RWPE2 (cell line): ENCODE results near the gene RAB13.

Source experiments
- ATAC-seq: fragments of 200-7000 bp; cut with Tn5 transposase; 3 replicates; pipeline ENCODE4 v1.9.1; 2021; ENCODE audit warnings: low read depth
- DNase-seq: peaks from one replicate; pipeline ENCODE4 v3.0.0-alpha.2; 2020; ENCODE audit warnings: low spot score
- H3K27ac ChIP-seq: fragments of 450-650 bp; 2 replicates; pipeline ENCODE4 v1.5.1; 2017; ENCODE audit warnings: mild to moderate bottlenecking; ENCODE audit not compliant: poor library complexity, severe bottlenecking
- H3K27me3 ChIP-seq: fragments of 250-450 bp; sonication (Bioruptor Pico); 2 replicates; pipeline ENCODE4 v1.5.1; 2021; ENCODE audit warnings: mild to moderate bottlenecking, moderate library complexity; ENCODE audit not compliant: insufficient read depth, poor library complexity, severe bottlenecking
- H3K36me3 ChIP-seq: fragments of 250-450 bp; sonication (Bioruptor Pico); 2 replicates; pipeline ENCODE4 v1.5.1; 2020; ENCODE audit warnings: low read depth, mild to moderate bottlenecking, moderate library complexity
- H3K4me1 ChIP-seq: fragments of 250-450 bp; sonication (Bioruptor Pico); 2 replicates; pipeline ENCODE4 v1.5.1; 2021; ENCODE audit warnings: mild to moderate bottlenecking, moderate library complexity; ENCODE audit not compliant: insufficient read depth, poor library complexity, severe bottlenecking
- H3K4me3 ChIP-seq: fragments of 250-450 bp; sonication (Bioruptor Pico); 2 replicates; pipeline ENCODE4 v1.5.1; 2021; ENCODE audit warnings: mild to moderate bottlenecking, moderate library complexity; ENCODE audit not compliant: severe bottlenecking
- H3K9me3 ChIP-seq: fragments of 250-450 bp; sonication (Bioruptor Pico); 2 replicates; pipeline ENCODE4 v1.5.1; 2021; ENCODE audit warnings: mild to moderate bottlenecking, moderate library complexity; ENCODE audit not compliant: severe bottlenecking
- TF ChIP-seq, protein P1 (sequence below): fragments of 450-650 bp; IDR thresholded peaks from one replicate; pipeline ENCODE4 v1.5.1; 2017; ENCODE audit warnings: mild to moderate bottlenecking, moderate library complexity; ENCODE audit not compliant: poor library complexity, severe bottlenecking

RAB13 gene

DNA sequence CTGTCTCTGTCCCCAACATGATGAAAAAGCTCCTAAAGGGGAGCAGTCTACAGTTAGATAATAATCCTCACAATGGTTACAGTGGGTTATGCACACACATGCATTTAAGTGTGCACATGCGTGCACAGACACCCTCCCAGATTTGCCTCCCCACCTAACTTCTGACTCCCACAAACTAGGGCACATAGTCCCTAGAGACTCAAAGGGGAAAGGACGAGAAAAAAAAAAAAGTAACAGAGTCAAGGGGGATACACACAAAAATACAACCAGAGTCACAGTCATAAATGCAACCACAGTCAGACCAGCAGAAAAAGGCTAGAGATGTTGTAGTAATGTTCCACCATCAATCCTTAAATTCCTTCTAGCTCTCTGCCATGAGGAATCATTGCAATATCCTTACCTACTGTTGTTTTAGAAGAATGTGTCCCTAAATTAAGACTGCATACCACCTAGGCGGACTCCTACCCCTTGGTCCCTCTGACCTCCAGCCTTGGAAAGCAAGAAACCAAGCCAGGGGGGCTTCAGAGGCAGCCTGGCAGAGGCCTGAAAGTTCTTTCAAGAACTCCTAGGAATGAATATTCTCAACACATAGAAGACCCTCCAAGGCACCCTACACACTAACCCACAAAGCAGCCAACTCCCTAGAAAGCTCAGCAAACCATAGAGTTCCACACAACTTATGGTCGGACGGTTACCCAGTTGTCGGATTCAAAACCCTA, 29.0 kb downstream of the RAB13 start:
- ATAC-seq, result no peak
- DNase-seq, result no peak
- H3K9me3 ChIP-seq, result no peaks in the 10 kb centered on the region
- peaks cover 3% of the 10 kb centered on the region for H3K4me1 ChIP-seq
- H3K27ac ChIP-seq, result peak overlapping the region; percentile 66
- H3K36me3 ChIP-seq, result peaks cover 35% of the 10 kb centered on the region
- no peaks in the 10 kb centered on the region for H3K27me3 ChIP-seq
- H3K4me3 ChIP-seq, result peak overlapping the region; percentile 79
- TF ChIP-seq, protein P1, sequence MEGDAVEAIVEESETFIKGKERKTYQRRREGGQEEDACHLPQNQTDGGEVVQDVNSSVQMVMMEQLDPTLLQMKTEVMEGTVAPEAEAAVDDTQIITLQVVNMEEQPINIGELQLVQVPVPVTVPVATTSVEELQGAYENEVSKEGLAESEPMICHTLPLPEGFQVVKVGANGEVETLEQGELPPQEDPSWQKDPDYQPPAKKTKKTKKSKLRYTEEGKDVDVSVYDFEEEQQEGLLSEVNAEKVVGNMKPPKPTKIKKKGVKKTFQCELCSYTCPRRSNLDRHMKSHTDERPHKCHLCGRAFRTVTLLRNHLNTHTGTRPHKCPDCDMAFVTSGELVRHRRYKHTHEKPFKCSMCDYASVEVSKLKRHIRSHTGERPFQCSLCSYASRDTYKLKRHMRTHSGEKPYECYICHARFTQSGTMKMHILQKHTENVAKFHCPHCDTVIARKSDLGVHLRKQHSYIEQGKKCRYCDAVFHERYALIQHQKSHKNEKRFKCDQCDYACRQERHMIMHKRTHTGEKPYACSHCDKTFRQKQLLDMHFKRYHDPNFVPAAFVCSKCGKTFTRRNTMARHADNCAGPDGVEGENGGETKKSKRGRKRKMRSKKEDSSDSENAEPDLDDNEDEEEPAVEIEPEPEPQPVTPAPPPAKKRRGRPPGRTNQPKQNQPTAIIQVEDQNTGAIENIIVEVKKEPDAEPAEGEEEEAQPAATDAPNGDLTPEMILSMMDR, result no peak

DNA sequence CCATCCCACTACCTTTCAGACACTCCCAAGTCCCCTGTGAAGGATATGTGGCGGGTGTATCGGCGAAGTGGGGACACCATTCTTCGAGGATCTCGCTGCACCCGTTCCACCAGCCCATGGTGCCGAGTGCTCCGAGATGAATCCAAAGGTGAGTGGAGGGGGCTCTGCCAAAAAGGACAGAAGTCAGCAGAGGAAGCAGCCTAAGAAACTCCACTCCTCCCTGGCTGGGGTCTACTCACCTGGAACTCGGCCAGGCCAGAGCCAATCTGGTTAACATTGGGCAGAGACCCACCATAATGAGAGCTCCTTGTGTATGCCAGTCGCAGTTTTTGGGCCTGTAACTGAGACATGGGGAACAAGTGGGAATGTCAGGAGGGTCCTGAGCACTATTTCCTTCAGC, 31.3 kb downstream of the RAB13 start:
- ATAC-seq (no peak), DNase-seq (no peak)
- H3K27me3 ChIP-seq, result no peaks in the 10 kb centered on the region
- TF ChIP-seq, protein P1, result no peak
- H3K4me3 ChIP-seq, result no peak overlapping the region
- no peak overlapping the region for H3K27ac ChIP-seq
- no peaks in the 10 kb centered on the region for H3K9me3 ChIP-seq
- peaks cover 37% of the 10 kb centered on the region for H3K36me3 ChIP-seq
- H3K4me1 ChIP-seq, result peaks cover 3% of the 10 kb centered on the region

DNA sequence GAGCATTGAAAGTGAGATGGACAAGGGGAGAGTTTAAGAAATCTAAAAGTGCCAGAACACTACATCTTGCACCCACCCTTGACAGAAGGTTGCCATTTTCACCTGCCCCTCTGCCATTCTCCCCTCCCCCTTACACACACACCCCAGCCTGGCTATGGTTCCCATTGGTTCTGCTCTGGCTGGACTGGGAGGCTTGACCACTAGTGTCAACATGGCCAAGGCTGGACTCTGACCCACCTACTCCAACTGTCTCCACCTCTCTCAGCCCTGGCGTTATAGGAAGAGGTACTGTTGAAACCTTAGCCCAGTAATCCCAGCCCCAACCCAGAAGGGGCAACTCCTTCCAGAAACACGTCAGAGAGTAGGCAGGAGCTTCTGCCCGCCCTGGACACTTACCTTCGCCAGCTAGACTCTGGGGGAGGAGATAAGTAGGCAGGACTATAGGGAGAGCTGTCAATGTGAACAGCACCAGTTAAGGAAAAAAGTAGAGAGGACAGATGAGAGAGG, 32.2 kb downstream of the RAB13 start:
- H3K4me3 ChIP-seq, result no peak overlapping the region
- peaks cover 3% of the 10 kb centered on the region for H3K4me1 ChIP-seq
- ATAC-seq (no peak), DNase-seq (no peak)
- TF ChIP-seq, protein P1, result no peak
- H3K9me3 ChIP-seq, result no peaks in the 10 kb centered on the region
- H3K27me3 ChIP-seq, result no peaks in the 10 kb centered on the region
- peaks cover 39% of the 10 kb centered on the region for H3K36me3 ChIP-seq
- no peak overlapping the region for H3K27ac ChIP-seq

DNA sequence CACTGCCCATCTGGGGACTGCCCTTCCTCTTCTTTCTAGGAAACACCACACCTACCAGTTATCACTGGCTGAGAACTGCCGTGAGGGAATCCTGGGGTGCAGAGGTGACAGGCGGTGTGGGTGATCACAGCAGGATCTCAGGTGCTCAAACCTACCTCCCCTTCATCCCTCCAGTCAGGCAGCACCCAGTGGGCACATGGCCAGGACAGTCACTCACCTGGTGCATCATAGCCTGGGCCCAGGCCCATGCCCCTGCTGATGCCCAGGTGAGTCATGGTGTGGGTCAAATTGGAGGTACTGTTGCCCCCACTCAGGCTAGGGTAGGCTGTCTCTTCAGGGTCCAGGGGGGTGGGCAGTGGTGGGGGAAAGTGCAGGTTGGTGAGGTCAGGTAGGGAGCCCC, 34.3 kb downstream of the RAB13 start:
- H3K36me3 ChIP-seq, result peaks cover 46% of the 10 kb centered on the region
- ATAC-seq, result peak; percentile 67; the same call in 1 of the 3 replicates

More for the DNA sequence above, 34.3 kb downstream of the RAB13 start:
- TF ChIP-seq, protein P1, result no peak
- Histone ChIP-seq H3K27ac (no peak overlapping the region), H3K4me3 (no peak overlapping the region), H3K27me3 (no peaks in the 10 kb centered on the region), H3K9me3 (no peaks in the 10 kb centered on the region), H3K4me1 (peaks cover 1% of the 10 kb centered on the region)
- peak; percentile 65 for DNase-seq
